Kidney glomerular epithelial cell (primary cell): Measurements from ENCODE around the gene HIVEP3.

ENCODE experiments used
- DNase-seq: peaks from one replicate; lab custom pipeline; 2025; lab: John Stamatoyannopoulos, UW

Gene HIVEP3

DNA sequence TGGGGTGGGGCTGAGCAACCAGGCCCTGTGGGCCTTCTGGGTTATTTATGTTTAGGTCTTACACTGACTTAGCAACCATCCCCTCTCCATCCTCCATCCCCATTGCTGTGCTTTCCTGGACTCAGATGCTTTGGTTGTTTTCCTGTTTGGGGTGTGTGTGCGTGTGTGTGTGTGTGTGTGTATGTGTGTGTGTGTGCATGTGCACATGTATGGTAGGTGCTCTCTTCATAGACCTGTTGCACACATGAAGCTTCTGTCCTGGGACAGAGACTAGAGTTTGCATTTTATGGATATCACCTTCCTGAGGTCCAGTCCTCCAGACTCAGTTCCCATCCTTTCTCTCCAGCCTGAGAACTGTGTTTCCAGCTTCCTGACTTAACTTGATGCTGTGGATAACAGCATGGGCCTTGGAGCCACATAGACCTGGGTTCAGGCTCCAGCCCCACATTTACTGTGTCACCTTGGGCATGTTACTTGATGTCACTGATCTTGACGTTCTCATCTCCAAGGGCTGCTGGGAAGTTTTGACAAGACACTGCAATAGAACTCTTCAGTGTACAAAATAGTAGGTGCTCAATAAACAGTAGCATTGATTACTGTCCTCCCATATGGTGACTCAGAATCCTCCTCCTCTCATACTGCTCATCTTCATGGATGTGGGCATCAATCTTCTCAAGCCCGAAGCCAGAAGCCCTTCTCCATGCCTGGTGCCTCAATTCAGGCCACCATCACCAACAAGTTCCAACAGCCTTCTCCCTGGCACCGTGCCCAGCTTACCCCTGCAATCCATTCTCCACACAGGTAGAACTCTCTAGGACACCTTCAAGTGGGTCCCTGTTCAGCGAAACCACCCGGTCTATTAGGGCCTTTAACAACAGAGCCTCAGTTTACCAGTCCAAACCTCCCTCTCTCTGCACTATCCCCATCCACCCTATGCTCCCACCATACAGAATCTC, 252.5 kb downstream of the HIVEP3 start:
- DNase-seq: no peak

DNA sequence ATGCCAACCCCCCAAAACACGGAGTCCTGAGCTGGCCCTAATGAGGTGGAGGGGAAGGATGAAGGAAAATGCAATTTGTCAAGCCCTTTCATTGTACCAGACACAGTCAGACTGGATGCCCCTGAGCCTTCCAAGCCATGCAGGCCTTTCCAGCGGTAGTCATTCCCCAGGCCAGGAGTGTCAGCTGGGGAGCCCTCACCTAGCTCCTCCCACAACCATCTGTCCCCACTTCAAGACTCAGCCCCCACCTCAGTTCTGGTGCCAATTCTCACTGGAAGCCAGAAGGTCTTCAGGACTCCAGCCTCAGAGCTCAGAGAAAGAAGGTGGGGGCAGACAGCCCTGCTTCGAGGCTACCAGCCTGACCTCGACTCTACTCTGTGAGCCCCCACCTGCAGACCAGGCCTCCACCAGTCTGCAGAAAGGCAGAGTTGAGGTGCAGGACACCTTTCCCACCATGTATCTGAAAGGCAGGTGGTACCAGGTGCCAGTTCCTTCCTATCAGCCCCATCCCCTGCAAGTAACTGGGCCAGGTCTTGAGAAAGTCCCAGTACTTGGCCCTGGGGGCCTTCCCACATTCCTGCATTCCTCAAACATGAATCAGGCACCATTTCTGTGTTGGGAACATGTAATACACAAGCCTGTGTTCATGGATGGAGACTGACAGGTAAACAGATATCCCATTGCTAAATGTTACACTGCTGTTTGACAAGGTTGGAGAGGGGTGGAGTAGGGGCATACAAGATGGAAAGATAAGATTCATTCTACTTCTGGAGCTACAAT, 253.7 kb downstream of the HIVEP3 start:
- DNase-seq: peak; percentile 63

- no peak for DNase-seq
Observed at GRCh38 chr1:41663671-41664400, 254.9 kb downstream of the HIVEP3 start.

- DNase-seq: peak; percentile 15
Observed at GRCh38 chr1:41662765-41663437, 255.8 kb downstream of the HIVEP3 start.

GRCh38 chr1:41662061-41662764, 256.5 kb downstream of the HIVEP3 start:
- peak; percentile 77 for DNase-seq

DNA sequence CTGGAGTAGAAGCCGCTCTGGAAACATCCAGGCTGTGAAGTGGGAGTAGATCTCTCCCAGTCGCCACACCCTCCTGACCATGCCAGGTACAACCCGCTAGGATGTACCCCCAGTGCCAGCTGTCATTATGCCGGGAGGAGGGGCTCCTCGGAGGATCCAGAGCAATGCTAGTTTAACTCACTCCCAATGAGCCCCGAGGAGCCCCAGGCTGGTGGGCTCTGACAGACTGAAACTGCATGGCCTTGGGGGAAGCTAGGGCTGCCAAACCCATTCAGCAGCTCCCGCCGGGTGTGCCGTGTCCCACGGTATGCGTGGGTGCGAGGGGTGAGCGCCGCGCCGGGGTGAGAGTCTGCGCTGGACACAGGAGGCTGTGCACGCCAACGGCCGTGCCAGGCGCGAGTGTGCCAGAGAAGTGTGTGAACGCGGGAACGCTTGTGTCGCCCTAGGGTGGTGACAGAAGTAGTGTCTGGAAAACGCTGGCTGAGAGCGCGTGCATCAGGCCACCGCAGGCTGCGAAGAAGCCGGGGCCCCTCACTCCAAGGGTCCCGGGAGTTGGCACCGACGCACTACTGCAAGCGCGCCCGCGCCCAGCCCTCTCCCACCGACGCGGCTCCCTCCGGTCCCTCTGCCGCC, 257.2 kb downstream of the HIVEP3 start:
- DNase-seq: no peak

DNA sequence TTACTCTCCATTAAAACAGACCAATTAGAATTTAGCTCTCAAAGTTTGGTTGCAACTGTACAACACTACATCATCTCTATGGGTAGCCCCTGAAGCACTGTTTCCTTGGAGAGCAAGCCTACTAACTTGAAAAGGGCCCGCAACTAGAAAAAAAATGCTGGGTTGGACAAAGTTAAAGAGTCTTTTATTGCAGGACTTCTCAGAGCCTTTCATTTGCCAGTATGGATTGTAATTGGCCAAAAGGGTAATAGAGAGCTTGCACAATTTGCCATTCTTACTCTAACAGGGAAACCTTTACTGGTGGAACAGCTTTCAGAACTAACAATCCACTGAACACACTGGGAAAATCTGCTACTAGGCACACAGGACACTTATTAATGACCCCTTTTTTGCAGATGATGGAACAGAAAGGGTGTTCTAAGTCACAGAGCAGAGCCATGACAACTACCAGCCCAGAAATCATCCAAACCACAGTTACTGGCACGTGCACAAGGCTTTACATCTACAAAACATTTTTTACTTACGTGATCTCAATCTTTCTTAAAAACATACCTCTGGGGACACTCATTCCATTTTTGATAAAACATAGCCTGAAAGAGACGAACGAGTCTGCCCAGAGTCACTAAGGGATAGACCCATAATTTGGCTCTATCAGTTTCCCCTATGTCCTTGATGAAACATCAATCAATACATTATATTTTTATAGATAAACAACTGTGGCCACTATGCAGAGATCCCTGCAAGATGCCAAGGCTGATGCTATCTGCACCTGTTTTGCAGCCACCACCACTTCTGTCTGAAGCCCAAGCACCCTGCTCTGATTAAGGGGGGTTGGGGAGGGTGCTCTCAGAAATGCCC, 257.9 kb downstream of the HIVEP3 start:
- no peak for DNase-seq

DNA sequence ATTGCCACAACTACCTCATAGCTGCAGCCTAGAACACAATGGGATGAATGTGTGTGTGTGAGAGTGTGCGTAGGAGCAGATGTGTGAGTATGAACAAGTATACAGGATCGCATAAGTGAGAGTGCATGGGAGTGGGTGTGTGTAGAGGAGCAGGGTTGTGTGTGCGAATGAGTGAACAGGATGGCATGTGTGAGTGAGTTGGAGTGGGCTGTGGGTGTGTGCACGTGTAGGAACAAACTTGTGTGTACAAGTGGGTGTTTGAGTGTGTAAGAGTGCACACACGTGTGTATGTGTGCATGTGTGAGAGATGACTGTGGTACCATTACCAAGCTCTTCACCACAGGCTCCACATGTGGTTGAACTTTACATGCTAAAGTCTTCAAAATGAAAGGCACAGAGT, 258.8 kb downstream of the HIVEP3 start:
- no peak for DNase-seq

GRCh38 chr1:41659159-41659495, 259.6 kb downstream of the HIVEP3 start:
- no peak for DNase-seq

DNA sequence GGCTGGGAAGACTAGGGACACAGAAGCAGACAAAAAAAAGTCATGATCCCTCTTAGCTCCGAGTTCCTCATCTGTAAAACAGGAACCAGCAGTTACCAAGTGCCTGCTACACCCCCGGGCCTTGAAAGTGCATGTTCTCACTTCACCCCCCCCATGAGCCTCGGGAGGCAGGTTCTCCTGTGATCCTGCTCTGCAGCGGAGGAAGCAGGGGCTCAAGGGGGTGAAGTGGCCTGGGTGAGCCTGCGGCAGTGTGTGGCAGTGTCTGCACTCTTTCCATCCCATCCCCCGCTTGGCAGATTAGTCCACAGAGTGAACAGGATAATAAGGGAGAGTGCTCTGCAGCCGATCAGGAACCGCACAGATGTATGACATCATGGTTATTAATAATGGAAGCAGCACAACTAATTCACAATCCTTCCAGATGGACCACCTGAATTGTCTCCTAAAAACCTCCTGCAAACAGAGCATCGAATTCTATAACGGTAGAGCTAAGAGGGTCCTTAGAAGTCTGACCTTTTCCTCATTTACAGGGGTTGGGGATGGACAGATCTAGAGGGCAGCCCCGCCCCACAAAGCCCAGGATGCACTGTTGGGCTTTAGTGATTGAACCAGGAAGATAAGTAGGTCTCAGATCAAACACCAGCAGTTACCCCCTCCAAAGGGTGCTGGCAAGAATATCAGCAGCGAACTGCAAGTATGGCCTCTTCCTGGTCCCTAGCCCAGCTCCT, 260.1 kb downstream of the HIVEP3 start:
- DNase-seq: no peak

- DNase-seq: no peak
Observed at GRCh38 chr1:41657679-41658295, 260.9 kb downstream of the HIVEP3 start.

DNA sequence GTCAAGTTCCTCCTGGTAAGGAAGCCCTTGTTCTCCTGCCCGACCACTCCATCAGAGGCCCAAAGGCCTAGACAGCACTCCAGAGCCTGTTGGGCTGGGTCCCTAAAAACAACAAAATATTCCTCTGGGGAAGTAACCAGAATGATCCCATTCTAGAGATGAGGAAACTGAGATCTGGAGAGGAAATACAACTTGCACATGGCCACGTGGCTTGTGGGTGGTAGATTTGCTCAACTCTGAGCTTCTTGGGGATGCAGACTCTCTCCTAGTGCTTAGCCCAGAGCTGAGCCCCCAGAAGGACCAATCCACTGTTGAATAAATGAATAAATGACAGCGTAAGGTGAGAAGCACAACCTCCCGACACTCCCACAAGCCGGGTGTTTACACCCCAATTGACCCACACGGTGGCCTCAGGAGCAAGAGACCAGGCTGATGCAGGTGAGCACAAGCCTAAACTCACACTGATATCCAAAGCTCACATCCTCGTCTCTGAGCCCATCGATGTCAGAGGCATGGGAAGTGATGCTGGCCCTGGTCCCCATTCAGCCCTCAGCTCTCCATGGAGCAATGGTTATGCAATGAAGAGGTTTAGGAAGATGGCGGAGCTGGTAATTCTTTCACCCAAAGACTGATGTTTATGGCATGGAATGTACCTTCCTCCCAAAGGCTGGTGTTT, 261.8 kb downstream of the HIVEP3 start:
- DNase-seq: no peak

- no peak for DNase-seq
Observed at GRCh38 chr1:41656068-41656467, 262.7 kb downstream of the HIVEP3 start.

GRCh38 chr1:41655632-41656031, 263.1 kb downstream of the HIVEP3 start:
- DNase-seq: no peak

DNA sequence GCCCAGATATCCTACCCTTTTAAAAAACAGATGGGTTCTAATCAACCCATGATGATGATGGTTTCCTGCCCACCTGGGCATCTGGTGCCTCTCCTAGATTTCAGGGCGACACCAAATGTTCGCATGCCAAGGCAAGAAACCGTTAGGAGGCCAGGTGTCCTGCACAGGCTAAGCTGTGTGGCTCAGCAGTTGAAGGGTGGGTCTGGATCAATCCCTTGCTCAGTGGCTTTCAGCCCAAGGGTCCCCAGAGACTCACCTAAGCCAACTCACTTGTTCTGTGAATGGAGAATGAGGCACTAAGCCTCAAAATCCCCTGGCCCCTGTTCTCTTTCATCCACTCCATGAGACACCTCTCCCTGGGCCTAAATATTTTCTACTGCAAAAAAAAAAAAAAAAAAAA, 265.1 kb downstream of the HIVEP3 start:
- no peak for DNase-seq

- DNase-seq: no peak
Observed at GRCh38 chr1:41652384-41653265, 266.1 kb downstream of the HIVEP3 start.
